ENCODE data around the gene CAPN2.

Gene CAPN2

DNA sequence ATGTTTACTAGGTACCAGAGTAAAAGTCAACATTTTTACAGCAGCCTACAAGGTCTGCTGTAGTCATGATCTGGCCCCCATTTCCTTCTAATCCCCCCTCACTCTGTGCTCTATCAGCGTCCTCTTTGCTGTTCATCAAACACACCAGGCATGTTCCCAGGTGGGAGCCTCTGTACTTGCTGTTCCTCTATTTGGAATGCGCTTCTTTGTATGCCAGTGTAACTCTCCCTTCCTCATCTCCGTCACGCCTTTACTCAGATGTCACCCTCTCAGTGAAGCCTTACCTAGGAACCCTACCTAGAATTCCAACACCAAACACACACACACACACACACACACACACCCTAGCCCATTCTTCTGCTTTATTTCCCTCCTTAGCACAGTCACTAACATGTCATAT lies 112.4 kb downstream of the CAPN2 start:
- Histone ChIP-seq H4K20me1 (ENCODE audit: insufficient read depth, low read length) (peaks cover 84% of the 10 kb centered on the region), H3K9me3 (ENCODE audit: insufficient read depth, low read length) (no peaks in the 10 kb centered on the region), H3K9ac (ENCODE audit: low read length) (no peak overlapping the region), H3K4me3 (ENCODE audit: low read length) (no peak overlapping the region), H2AFZ (ENCODE audit: low read depth, low read length) (no peak overlapping the region), H3K79me2 (ENCODE audit: low read length) (peaks cover 100% of the 10 kb centered on the region), H3K4me2 (ENCODE audit: low read length) (peak overlapping the region; percentile 2; the same call in 1 of the 2 replicates), H3K27ac (ENCODE audit: low read length) (no peak overlapping the region), H3K36me3 (replicated peaks; ENCODE audit: low read depth, low read length) (peaks cover 30% of the 10 kb centered on the region), H3K4me1 (ENCODE audit: low read length) (peaks cover 72% of the 10 kb centered on the region), H3K27me3 (ENCODE audit: low read depth, low read length) (no peaks in the 10 kb centered on the region)
- TF ChIP-seq, protein P1, sequence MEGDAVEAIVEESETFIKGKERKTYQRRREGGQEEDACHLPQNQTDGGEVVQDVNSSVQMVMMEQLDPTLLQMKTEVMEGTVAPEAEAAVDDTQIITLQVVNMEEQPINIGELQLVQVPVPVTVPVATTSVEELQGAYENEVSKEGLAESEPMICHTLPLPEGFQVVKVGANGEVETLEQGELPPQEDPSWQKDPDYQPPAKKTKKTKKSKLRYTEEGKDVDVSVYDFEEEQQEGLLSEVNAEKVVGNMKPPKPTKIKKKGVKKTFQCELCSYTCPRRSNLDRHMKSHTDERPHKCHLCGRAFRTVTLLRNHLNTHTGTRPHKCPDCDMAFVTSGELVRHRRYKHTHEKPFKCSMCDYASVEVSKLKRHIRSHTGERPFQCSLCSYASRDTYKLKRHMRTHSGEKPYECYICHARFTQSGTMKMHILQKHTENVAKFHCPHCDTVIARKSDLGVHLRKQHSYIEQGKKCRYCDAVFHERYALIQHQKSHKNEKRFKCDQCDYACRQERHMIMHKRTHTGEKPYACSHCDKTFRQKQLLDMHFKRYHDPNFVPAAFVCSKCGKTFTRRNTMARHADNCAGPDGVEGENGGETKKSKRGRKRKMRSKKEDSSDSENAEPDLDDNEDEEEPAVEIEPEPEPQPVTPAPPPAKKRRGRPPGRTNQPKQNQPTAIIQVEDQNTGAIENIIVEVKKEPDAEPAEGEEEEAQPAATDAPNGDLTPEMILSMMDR (IDR thresholded peaks at IDR 0.05; ENCODE audit: low read depth, low read length) = no peak
- no peak for TF ChIP-seq EZH2phosphoT487 (IDR thresholded peaks at IDR 0.05; ENCODE audit: low read depth)
